GM12874 (cell line): ENCODE measurements around the gene GPLD1.

Experiments used
- TF ChIP-seq, protein P1 (sequence below): IDR thresholded peaks from 2 replicates; pipeline ENCODE4 v1.5.1; 2011; ENCODE audit warnings: low read depth, mild to moderate bottlenecking, control low read depth, low read length, moderate library complexity; ENCODE audit not compliant: insufficient read depth

GPLD1 gene

DNA sequence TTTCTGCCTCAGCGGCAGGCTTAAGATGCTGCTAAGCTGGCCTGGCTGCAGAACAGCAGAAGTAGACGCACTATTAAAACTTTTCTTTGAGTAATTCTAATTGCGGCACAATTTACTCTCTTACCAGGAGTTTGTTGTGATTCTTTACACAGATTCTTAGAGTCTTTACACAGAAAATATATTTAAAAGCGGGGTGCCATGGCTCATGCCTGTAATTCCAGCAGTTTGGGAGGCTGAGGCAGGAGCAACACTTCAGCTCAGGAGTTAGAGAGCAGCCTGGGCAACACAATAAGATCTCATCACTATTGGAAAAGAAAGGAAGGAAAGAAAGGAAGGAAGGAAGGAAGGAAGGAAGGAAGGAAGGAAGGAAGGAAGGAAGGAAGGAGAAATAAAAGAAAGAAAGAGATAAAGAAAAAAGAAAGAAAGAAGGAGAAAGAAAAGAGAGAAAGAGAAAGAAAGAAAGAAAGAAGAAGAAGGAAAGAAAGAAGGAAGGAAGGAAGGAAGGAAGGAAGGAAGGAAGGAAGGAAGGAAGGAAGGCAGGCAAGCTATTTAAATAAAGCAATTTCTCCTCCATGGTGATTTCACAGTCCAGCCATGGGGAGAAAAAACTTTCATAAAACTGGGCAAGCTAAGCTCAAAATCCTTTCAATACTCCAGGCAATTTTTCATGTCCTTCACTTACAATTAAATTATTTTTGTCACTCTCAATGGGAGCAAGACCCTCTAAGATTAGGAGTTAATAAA is 107.7 kb downstream of the GPLD1 start:
- TF ChIP-seq, protein P1, sequence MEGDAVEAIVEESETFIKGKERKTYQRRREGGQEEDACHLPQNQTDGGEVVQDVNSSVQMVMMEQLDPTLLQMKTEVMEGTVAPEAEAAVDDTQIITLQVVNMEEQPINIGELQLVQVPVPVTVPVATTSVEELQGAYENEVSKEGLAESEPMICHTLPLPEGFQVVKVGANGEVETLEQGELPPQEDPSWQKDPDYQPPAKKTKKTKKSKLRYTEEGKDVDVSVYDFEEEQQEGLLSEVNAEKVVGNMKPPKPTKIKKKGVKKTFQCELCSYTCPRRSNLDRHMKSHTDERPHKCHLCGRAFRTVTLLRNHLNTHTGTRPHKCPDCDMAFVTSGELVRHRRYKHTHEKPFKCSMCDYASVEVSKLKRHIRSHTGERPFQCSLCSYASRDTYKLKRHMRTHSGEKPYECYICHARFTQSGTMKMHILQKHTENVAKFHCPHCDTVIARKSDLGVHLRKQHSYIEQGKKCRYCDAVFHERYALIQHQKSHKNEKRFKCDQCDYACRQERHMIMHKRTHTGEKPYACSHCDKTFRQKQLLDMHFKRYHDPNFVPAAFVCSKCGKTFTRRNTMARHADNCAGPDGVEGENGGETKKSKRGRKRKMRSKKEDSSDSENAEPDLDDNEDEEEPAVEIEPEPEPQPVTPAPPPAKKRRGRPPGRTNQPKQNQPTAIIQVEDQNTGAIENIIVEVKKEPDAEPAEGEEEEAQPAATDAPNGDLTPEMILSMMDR = no peak

DNA sequence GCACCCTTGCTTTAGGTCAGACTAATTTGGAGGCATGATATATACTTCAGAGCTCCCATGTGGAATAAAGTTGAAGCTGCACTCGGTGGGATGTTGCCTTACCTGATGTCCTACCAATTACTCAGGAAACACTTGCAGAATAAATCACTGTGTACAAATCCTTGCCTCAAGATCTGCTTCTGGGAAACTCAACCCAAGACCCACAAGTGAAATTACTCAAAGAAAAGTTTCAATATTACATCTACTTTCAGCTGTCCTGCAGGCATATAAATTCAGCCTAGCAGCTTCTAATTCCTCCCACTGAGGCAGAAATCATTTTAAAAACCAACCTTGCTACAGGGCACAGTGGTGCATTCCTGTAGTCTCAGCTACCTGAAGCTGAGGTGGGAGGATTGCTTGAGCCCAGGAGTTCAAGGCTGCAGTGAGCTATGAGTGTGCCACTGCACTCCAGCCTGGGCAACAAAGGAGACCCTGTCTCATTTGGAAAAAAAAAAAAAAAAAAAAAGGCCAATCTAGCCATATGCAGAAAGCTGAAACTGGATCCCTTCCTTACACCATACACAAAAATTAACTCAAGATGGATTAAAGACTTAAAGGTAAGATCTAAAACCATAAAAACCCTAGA is 110.8 kb downstream of the GPLD1 start:
- TF ChIP-seq, protein P1 = no peak
